CD4-positive, CD25-positive, alpha-beta regulatory T cell (primary cell): ENCODE results near the gene TXNRD2. TPM values are rescaled to one million over a fixed set of nuclear protein-coding genes. Genes with fewer than 3 reads are reported as not detected.
"Not testable (repeated sequence)": the region's sequence is repeated elsewhere in the genome, so short reads cannot be mapped to it uniquely, and the experiment has no call there.

Source experiments
- ATAC-seq, 2 donors: fragments of 150-1000 bp; cut with Tn5 transposase; one replicate each; pipeline ENCODE4 v1.10.0; 2021; ENCODE audit warnings: low read depth in 2 of 2, moderate number of reproducible peaks in 2 of 2, moderate library complexity in 1 of 2
- DNase-seq, 3 donors: peaks; one replicate each; pipeline versions ENCODE4 v3.0.0 to v3.0.0-alpha.2; 2012 to 2022; ENCODE audit warnings: mixed read lengths in 1 of 3
- H3K27ac ChIP-seq: one replicate; pipeline ENCODE4 v1.7.0; 2013; ENCODE audit warnings: mild to moderate bottlenecking, low read length; ENCODE audit not compliant: insufficient read depth, poor library complexity, severe bottlenecking
- H3K27me3 ChIP-seq: one replicate; pipeline ENCODE4 v1.7.0; 2013; ENCODE audit warnings: low read length; ENCODE audit not compliant: control insufficient read depth, insufficient read depth
- H3K36me3 ChIP-seq: one replicate; pipeline ENCODE4 v1.7.0; 2013; ENCODE audit warnings: mild to moderate bottlenecking, low read length, moderate library complexity; ENCODE audit not compliant: control insufficient read depth, insufficient read depth
- H3K4me1 ChIP-seq: 2 replicates; pipeline ENCODE4 v1.7.0; 2013; ENCODE audit warnings: mild to moderate bottlenecking, low read length; ENCODE audit not compliant: insufficient read depth, control insufficient read depth, poor library complexity, severe bottlenecking
- H3K4me3 ChIP-seq: one replicate; pipeline ENCODE4 v1.7.0; 2013; ENCODE audit warnings: low read depth, mild to moderate bottlenecking, low read length, moderate library complexity
- H3K9me3 ChIP-seq, 2 experiments: 1 replicate in 1 of 2; 2 replicates in 1 of 2; pipeline ENCODE4 v1.7.0; 2013; ENCODE audit warnings: low read length in 2 of 2, mild to moderate bottlenecking in 1 of 2, moderate library complexity in 1 of 2; ENCODE audit not compliant: control insufficient read depth in 2 of 2
- H3K27ac Mint-ChIP-seq, 3 donors: one replicate each; pipeline ENCODE4 v1.8.0; 2020 to 2022; ENCODE audit warnings: mild to moderate bottlenecking in 3 of 3, mixed read lengths in 3 of 3, moderate library complexity in 2 of 3
- H3K27me3 Mint-ChIP-seq: one replicate; pipeline ENCODE4 v1.8.0; 2022; ENCODE audit warnings: mild to moderate bottlenecking, mixed read lengths
- H3K36me3 Mint-ChIP-seq: one replicate; pipeline ENCODE4 v1.8.0; 2020; ENCODE audit warnings: mixed read lengths
- H3K4me1 Mint-ChIP-seq, 4 donors: one replicate each; pipeline ENCODE4 v1.8.0; 2020 to 2022; ENCODE audit warnings: mixed read lengths in 4 of 4, mild to moderate bottlenecking in 1 of 4
- H3K4me3 Mint-ChIP-seq, 4 donors: one replicate each; pipeline ENCODE4 v1.8.0; 2020 to 2022; ENCODE audit warnings: mild to moderate bottlenecking in 4 of 4, mixed read lengths in 4 of 4, moderate library complexity in 3 of 4
- H3K9me3 Mint-ChIP-seq, 7 donors: one replicate each; pipeline ENCODE4 v1.8.0; 2020 to 2022; ENCODE audit warnings: mixed read lengths in 7 of 7, mild to moderate bottlenecking in 3 of 7, moderate library complexity in 2 of 7
- polyA plus RNA-seq, 4 donors: library from polyadenylated mRNA; unstranded; fragments of 300-500 nt; fragmentation: Illumina TruSeq; gene quantifications; one replicate each; pipeline ENCODE4 v1.2.3, GENCODE V29; 2021
- total RNA-seq: library from RNA; stranded (reverse); gene quantifications from one replicate; pipeline ENCODE4 v1.2.3, GENCODE V29; 2022

The TXNRD2 gene
- total and polyA plus RNA-seq, 5 donors from 2014 or later, result 11.3 to 25.7 (median 11.9) TPM

DNA sequence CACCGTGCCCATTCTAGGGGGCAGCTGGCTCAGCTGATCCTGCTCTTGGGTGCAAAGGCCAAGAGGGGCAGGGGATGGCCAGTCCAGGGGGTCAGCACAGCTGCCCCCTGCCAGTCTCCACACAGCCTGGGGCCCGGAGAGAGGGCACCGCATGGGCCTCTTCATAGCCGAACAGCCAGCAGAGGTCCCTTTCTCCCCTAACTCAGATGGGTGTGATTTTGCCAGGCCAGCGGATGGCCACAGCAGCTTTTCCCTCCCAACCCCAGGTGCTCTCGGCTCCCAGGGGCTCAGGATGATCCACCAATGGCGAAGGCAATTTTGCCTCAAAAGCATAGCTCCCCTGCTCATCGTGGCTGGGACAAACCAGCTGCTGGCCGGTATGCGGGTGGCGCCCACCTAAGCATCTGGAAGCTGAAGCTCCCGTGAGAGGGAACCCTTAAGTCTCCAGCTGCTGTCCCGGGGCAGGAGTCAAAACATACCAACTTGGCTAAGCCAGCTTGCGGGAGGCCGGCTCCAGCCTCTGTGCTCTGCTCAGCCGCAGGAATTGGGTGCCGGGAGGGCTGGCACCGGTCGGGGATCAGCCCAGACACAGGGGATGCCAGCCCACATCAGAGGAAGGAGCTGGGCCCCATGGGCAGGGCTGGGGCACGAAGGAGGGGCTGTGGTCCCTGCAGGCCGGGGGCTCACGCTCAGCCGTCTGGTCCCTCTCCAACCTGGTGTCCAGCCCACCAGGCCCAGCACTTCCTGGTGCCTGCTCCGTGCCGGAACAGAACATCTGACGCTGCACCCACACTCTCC, 56.5 kb downstream of the TXNRD2 start:
- H3K4me1 ChIP-seq, result peaks cover 59% of the 10 kb centered on the region
- ATAC-seq, result no peak
- H3K4me3 Mint-ChIP-seq, result peak overlapping the region in 3 of 4 donors; percentile 57 to 76 (median 70)

DNA sequence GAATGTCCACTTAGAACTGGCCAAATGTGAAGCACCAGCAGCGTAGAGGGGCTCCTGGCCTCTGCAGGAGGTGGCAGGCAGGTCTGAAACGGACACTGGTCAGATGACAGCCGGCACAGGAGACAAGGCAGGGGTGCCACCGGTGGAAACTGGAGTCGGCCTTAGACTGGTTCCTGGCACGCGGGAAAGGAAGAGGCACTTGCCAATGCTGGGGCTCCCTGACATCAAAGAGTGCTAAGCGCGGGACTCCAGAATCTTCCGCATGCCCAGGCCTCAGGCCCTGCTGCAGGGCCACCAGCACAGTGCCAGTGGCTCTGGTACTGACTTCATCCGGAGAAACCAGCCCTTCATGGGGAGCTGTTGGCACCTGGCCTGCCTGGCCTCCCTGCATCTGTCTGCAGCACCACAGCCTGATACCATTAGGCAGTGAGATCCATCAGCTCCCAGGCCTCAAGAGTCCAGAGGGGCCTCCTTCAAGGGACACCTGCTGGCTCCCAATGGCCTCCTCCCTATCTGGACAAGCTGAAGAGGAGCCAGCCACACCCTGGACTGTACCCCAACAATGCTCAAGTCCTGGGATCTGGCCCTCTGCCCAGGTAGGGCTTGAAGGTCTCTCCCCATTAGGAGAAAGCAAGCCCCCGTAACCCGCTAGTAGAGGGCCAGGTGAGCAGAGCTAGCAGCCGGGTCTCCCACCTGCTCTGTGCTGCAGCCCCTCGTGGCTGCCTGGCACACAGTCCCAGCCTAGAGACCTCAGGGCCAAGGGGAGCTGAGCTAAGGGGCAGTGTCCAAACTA, 57.3 kb downstream of the TXNRD2 start:
- Mint-ChIP-seq H3K9me3 (no peaks in the 10 kb centered on the region), H3K27ac (peak overlapping the region in 1 of 3 donors; percentile 73), H3K27me3 (no peaks in the 10 kb centered on the region), H3K4me3 (no peak overlapping the region), H3K4me1 (peaks cover 5 to 48% (median 18%) of the 10 kb centered on the region in 4 donors), H3K36me3 (peaks cover 3% of the 10 kb centered on the region)
- H3K27me3 ChIP-seq, result no peaks in the 10 kb centered on the region
- peaks cover 51% of the 10 kb centered on the region for H3K4me1 ChIP-seq
- ATAC-seq (no peak), DNase-seq (no peak)
- no peaks in the 10 kb centered on the region for H3K9me3 ChIP-seq
- H3K4me3 ChIP-seq, result no peak overlapping the region
- no peaks in the 10 kb centered on the region for H3K36me3 ChIP-seq
- H3K27ac ChIP-seq, result no peak overlapping the region

More for the DNA sequence above, 56.5 kb downstream of the TXNRD2 start:
- Mint-ChIP-seq H3K4me1 (peaks cover 5 to 54% (median 21%) of the 10 kb centered on the region in 4 donors), H3K9me3 (no peaks in the 10 kb centered on the region), H3K27me3 (no peaks in the 10 kb centered on the region), H3K36me3 (peaks cover 3% of the 10 kb centered on the region), H3K27ac (peak overlapping the region; percentile 92 to 97 (median 96))
- H3K36me3 ChIP-seq, result no peaks in the 10 kb centered on the region
- H3K4me3 ChIP-seq, result no peak overlapping the region
- peak overlapping the region; percentile 25 for H3K27ac ChIP-seq
- no peaks in the 10 kb centered on the region for H3K27me3 ChIP-seq
- DNase-seq, result no peak
- no peaks in the 10 kb centered on the region for H3K9me3 ChIP-seq

DNA sequence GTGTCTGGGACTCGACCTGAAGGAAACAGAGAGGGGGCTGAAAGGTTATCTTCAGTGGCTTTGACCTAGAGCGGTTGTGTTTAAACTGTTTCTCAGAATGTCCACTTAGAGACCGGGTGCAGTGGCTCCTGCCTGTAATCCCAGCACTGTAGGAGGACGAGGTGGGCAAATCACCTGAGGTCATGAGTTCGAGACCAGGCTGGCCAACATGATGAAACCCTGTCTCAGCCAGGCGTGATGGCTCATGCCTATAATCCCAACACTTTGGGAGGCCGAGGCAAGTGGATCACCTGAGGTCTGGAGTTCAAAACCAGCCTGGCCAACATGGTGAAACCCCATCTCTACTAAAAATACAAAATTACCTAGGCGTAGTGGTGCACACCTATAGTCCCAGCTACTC, 58.2 kb downstream of the TXNRD2 start:
- not testable (repeated sequence) for H3K36me3 ChIP-seq, H3K27me3 ChIP-seq, H3K9me3 ChIP-seq, H3K4me3 ChIP-seq, H3K27ac ChIP-seq, ATAC-seq, DNase-seq, H3K27me3 Mint-ChIP-seq, H3K4me3 Mint-ChIP-seq, H3K9me3 Mint-ChIP-seq, H3K36me3 Mint-ChIP-seq
- peak overlapping the region in 2 of 3 donors; percentile 69 to 73 for H3K27ac Mint-ChIP-seq
- H3K4me1 ChIP-seq, result peaks cover 43% of the 10 kb centered on the region
- H3K4me1 Mint-ChIP-seq, result peaks cover 5 to 51% (median 18%) of the 10 kb centered on the region in 4 donors

DNA sequence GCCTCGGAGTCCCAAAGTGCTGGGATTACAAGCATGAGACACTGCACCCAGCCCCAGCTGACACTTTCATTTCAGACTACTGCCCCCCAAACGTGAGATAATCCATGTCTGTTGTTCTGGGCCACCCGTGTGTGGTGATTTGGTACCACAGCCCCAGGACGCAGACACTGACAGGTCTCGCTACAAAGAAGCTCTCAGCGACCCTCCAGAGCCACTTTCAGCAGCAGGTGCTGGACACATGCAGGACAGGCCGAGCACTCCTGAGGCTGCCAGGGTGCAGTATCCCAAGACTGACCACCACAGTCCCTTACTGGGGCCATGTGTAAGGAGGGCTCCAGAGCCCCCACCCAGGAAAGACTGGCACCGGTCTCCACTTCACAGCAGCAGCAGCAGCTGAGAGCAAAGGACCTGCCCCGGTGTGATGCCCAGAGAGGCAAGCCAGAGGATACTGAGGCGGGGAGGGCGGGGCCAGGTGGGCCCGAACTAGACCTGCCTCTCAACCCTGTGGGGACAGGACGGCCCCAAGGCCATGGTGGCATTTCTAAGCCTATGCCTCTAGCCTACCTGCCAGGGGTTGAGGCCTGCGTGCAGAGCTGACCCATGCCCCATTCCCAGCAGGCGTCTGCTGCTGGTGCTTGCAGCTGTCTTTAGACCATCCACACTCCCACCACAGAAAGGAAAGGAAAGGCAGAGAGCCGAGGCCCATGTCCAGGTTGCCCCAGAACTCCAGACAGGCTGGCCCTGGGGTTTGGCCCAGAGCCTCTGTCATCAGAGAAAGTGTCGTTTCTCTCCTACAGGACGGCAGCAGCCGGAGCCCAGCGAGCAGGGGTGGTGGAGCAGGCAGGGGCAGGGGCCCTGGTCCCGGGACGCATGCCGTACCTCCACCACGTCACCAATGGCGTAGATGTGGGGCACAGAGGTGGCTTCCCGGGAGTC, 58.9 kb downstream of the TXNRD2 start:
- Histone ChIP-seq H3K4me1 (peaks cover 36% of the 10 kb centered on the region), H3K9me3 (no peaks in the 10 kb centered on the region), H3K36me3 (peaks cover 2% of the 10 kb centered on the region), H3K4me3 (no peak overlapping the region), H3K27ac (no peak overlapping the region), H3K27me3 (no peaks in the 10 kb centered on the region)
- H3K27ac Mint-ChIP-seq, result no peak overlapping the region
- H3K9me3 Mint-ChIP-seq, result no peaks in the 10 kb centered on the region
- H3K36me3 Mint-ChIP-seq, result peaks cover 3% of the 10 kb centered on the region
- no peak for ATAC-seq
- DNase-seq, result no peak
- no peak overlapping the region for H3K4me3 Mint-ChIP-seq
- H3K27me3 Mint-ChIP-seq, result no peaks in the 10 kb centered on the region
- H3K4me1 Mint-ChIP-seq, result peaks cover 5 to 44% (median 15%) of the 10 kb centered on the region in 4 donors

DNA sequence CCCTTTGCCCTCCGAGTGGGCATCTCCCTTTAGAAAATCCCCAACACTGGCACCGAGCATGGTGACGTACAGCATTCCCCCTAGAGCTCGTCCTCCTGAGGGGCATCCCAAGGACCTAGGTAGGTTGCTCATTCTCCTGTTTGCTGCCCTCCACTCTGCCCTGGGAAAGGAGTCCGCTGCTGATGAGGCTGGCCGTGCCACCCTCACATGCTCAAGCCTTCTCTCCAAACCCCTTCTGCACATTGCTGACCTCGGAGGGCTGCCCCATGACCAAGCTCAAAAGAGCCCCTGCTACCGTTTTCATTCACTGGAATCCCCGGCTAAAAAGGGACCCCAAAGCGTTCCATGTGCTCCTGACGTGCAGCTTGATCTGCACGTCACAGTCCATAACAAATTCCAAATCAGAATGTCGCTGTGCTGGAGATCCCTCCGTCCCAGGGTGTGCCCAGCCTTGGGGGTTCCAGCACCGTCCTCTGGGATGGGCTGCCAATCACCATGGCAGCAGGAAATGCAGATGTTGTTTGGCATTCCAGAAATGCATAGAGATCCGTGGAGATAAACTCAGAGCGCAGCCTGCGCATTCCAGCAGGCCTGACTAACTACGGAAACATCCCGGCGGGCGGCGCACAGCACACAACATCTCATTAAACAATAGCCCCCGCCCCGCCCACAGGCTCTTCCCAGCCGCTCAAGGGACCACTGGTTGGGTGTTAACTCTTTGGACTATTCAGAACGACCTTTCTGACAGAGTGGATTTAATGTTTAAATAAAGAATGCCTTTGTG, 60.6 kb downstream of the TXNRD2 start:
- no peaks in the 10 kb centered on the region for H3K9me3 ChIP-seq

DNA sequence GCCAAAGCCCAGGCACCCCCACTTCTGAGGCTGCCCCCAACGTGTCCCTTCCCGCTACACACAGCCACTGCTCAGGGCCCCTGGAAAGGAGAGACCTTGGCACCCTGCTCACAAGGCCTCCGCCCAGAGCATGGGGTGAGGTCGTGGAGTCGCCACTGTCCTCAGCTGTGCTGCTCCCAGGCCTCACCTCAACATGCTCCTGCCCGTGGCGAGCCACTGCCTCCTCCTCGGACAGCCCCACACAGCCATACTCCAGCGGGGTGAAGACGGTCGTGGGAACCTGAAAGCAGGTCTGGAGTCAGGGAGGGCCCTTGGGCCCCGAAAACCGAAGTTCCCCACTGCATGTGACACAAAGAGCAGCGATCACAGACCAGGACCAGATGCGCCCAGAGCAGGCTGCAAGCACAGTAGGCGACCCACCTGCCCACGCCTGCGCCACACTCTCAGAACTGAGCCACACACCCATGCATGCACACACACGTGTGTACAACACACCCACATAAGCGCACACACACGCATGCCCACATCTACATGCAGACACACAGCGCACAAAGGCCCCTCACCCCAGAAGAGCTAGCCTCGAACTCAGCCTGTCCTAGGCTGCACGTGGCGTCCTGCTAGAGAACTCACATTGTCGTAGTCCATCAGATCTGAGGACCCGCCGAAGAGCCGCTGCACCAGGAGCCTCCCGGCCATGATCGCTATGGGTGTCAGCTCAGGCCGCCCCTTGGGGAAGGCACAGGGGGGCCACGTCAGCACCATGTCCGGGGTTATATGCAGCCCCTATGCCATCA, 61.4 kb downstream of the TXNRD2 start:
- Histone ChIP-seq H3K9me3 (no peaks in the 10 kb centered on the region), H3K36me3 (peaks cover 2% of the 10 kb centered on the region), H3K27ac (no peak overlapping the region), H3K4me3 (no peak overlapping the region), H3K27me3 (no peaks in the 10 kb centered on the region), H3K4me1 (peaks cover 12% of the 10 kb centered on the region)
- Mint-ChIP-seq H3K36me3 (no peaks in the 10 kb centered on the region), H3K27ac (no peak overlapping the region), H3K27me3 (no peaks in the 10 kb centered on the region), H3K4me1 (peaks cover 0 to 19% (median 0%) of the 10 kb centered on the region in 4 donors), H3K9me3 (no peaks in the 10 kb centered on the region), H3K4me3 (no peak overlapping the region)
- ATAC-seq, result no peak
- DNase-seq, result no peak

More for the DNA sequence above, 60.6 kb downstream of the TXNRD2 start:
- Histone ChIP-seq H3K4me3 (no peak overlapping the region), H3K36me3 (peaks cover 2% of the 10 kb centered on the region), H3K27me3 (no peaks in the 10 kb centered on the region), H3K27ac (no peak overlapping the region), H3K4me1 (peaks cover 18% of the 10 kb centered on the region)
- H3K27ac Mint-ChIP-seq, result no peak overlapping the region
- no peaks in the 10 kb centered on the region for H3K36me3 Mint-ChIP-seq
- H3K4me3 Mint-ChIP-seq, result no peak overlapping the region
- H3K4me1 Mint-ChIP-seq, result peaks cover 0 to 26% (median 5%) of the 10 kb centered on the region in 4 donors
- ATAC-seq (no peak), DNase-seq (no peak)
- no peaks in the 10 kb centered on the region for H3K27me3 Mint-ChIP-seq
- H3K9me3 Mint-ChIP-seq, result no peaks in the 10 kb centered on the region
